Transverse colon (tissue), 4 donors: ENCODE data around the gene ARIH2. TPM values are rescaled to one million over a fixed set of nuclear protein-coding genes. Genes with fewer than 3 reads are reported as not detected.
"Not testable (repeated sequence)": the region's sequence is repeated elsewhere in the genome, so short reads cannot be mapped to it uniquely, and the experiment has no call there.

Experiments
- DNase-seq: peaks from one replicate; pipeline ENCODE4 v3.0.0-alpha.2; 2019
- H3K27ac ChIP-seq, 4 donors: fragments of 200-600 bp; sonication (generic); 2 replicates each; pipeline ENCODE4 v1.5.1; 2016 to 2018; ENCODE audit warnings: inconsistent platforms in 4 of 4
- H3K27me3 ChIP-seq: fragments of 200-600 bp; sonication (generic); 2 replicates; pipeline ENCODE4 v1.5.1; 2017; ENCODE audit warnings: inconsistent platforms
- H3K36me3 ChIP-seq, 4 donors: fragments of 200-600 bp; sonication (generic); 2 replicates each; pipeline ENCODE4 v1.5.1; 2017 to 2019; ENCODE audit warnings: inconsistent platforms in 4 of 4
- H3K4me1 ChIP-seq, 4 donors: fragments of 200-600 bp; sonication (generic); 2 replicates each; pipeline ENCODE4 v1.5.1; 2017 to 2020; ENCODE audit warnings: inconsistent platforms in 4 of 4
- H3K4me3 ChIP-seq, 4 donors: fragments of 200-600 bp; sonication (generic); 1 replicate in 1 of 4; 2 replicates in 3 of 4; pipeline versions ENCODE4 v1.5.1 to v1.6.1; 2017 to 2019; ENCODE audit warnings: inconsistent platforms in 4 of 4
- H3K9me3 ChIP-seq, 2 donors: fragments of 200-600 bp; sonication (generic); 2 replicates each; pipeline ENCODE4 v1.5.1; 2017 to 2019; ENCODE audit warnings: inconsistent platforms in 2 of 2
- EP300 ChIP-seq: sonication (generic); formaldehyde crosslinking; IDR thresholded peaks from one replicate; pipeline ENCODE4 v1.6.1; 2017; ENCODE audit warnings: antibody characterized with exemption, low read depth
- POLR2A ChIP-seq: fragments of 450-650 bp; IDR thresholded peaks from one replicate; pipeline ENCODE4 v1.6.1; 2016; ENCODE audit warnings: antibody characterized with exemption, mild to moderate bottlenecking, moderate library complexity
- POLR2AphosphoS5 ChIP-seq, 3 donors: sonication (generic); formaldehyde crosslinking; IDR thresholded peaks; one replicate each; pipeline ENCODE4 v1.6.1; 2016; ENCODE audit warnings: antibody characterized with exemption in 3 of 3
- WGBS, 2 donors: methylation state at CpG; one replicate each; pipeline ENCODE4 v1.1.5; 2018; ENCODE audit warnings: low coverage in 1 of 2; 5-methylcytosine and 5-hydroxymethylcytosine counted together
- in situ Hi-C, 4 donors: fragments of 200-750 bp; cut with MboI; loops; one replicate each; pipeline versions ENCODE4 v1.15.0 to v1.15.1; 2017; ENCODE audit warnings: low sequenced_read_pairs in 3 of 4, low pct_ligation_motif_present in 1 of 4, low pct_unique_long_range_greater_than_20kb in 1 of 4
- intact Hi-C: fragments of 100-400 bp; cut with DNase I; formaldehyde crosslinking; loops from one replicate; pipeline ENCODE4 v1.15.1; 2023; ENCODE audit warnings: low total_unique reads
- total RNA-seq, 4 donors: library from RNA; depleted of rRNA; stranded (reverse); fragments of >200 nt; gene quantifications; one replicate each; pipeline ENCODE4 v1.1.0, GENCODE V29; 2016
- TF ChIP-seq, protein P1 (sequence below), 5 experiments: fragments of 200-600 bp in 3 of 5; fragments of 450-650 bp in 2 of 5; sonication (generic) in 3 of 5; IDR thresholded peaks; 1 replicate in 2 of 5; 2 replicates in 3 of 5; pipeline ENCODE4 v1.5.1; 2016 to 2017; ENCODE audit warnings: antibody characterized with exemption in 5 of 5, inconsistent platforms in 3 of 5, mild to moderate bottlenecking in 2 of 5, moderate library complexity in 1 of 5

The ARIH2 gene
- total RNA-seq, 4 donors from 2014 or later: 82.6 to 269 (median 115) TPM

DNA sequence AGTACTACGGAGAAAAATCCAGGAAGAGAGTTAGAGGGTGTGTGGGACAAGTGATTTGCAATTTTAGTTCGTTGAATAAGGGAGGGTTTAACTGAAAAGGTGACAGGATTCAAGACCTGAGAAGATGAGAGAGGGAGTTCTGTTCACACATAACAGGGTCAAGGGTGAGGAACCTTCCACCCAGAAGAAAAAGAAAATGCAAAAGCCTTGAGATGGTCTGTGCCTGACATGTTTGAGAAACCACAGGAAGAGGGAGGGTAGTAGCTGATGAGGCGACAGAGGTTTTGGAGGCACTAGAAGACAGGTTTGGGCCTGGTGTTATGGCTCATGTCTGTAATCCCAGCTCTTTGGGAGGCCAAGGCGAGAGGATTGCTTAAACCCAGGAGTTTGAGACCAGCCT is 19.4 kb upstream of the ARIH2 start:
- no peaks in the 10 kb centered on the region for H3K27me3 ChIP-seq
- in situ Hi-C loops (no loop called here), intact Hi-C loops (no loop called here)
- WGBS, 2 donors: 63 to 68% methylated on average over 4 of the region's 4 CpGs
- H3K4me3 ChIP-seq: peak overlapping the region in 3 of 4 donors; percentile 60 to 70 (median 65)
- H3K27ac ChIP-seq: peak overlapping the region; percentile 85 to 92 (median 87)
- H3K36me3 ChIP-seq: no peaks in the 10 kb centered on the region
- peaks cover 8 to 20% (median 16%) of the 10 kb centered on the region in 4 donors for H3K4me1 ChIP-seq
- no peaks in the 10 kb centered on the region for H3K9me3 ChIP-seq
- TF ChIP-seq, protein P1, sequence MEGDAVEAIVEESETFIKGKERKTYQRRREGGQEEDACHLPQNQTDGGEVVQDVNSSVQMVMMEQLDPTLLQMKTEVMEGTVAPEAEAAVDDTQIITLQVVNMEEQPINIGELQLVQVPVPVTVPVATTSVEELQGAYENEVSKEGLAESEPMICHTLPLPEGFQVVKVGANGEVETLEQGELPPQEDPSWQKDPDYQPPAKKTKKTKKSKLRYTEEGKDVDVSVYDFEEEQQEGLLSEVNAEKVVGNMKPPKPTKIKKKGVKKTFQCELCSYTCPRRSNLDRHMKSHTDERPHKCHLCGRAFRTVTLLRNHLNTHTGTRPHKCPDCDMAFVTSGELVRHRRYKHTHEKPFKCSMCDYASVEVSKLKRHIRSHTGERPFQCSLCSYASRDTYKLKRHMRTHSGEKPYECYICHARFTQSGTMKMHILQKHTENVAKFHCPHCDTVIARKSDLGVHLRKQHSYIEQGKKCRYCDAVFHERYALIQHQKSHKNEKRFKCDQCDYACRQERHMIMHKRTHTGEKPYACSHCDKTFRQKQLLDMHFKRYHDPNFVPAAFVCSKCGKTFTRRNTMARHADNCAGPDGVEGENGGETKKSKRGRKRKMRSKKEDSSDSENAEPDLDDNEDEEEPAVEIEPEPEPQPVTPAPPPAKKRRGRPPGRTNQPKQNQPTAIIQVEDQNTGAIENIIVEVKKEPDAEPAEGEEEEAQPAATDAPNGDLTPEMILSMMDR (IDR thresholded peaks at IDR 0.05): no peak
- TF ChIP-seq POLR2A (no peak), POLR2AphosphoS5 (IDR thresholded peaks at IDR 0.05) (no peak), EP300 (no peak)
- DNase-seq: no peak

DNA sequence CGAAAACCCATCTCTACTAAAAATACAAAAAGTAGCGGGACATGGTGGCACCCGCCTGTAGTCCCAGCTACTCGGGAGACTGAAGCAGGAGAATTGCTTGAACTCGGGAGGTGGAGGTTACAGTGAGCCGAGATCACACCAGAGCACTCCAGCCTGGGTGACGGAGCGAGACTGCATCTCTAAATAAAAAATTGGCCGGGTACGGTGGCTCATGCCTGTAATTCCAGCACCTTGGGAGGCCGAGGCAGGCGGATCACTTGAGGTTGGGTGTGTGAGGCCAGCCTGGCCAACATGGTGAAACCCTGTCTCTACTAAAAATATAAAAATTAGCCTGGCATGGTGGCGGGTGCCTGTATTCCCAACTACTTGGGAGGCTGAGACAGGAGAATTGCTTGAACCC is 11.6 kb upstream of the ARIH2 start:
- H3K27me3 ChIP-seq, H3K36me3 ChIP-seq, in situ Hi-C loops, intact Hi-C loops, DNase-seq, H3K9me3 ChIP-seq, H3K27ac ChIP-seq, H3K4me3 ChIP-seq, H3K4me1 ChIP-seq: not testable (repeated sequence)
- WGBS, 2 donors: 91 to 92% methylated on average over 4 to 13 of the region's 13 CpGs

DNA sequence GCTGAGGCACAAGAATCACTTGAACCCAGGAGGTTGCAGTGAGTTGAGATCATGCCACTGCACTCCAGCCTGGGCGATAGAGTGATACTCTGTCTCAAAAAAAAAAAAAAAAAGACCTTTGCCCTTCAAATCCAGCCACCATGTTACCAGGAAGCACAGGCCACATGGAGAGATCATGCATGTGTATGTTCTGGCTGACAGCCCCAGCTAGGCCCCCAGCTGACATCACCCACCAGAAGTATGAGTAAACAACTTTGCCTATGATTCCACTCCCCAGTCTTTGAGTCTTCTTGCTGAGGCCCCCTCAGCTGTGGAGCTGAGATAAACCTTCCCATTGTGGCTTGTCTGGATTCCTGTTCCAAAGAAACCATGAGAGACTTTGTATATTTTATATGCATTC is 3.3 kb upstream of the ARIH2 start:
- in situ Hi-C loops (no loop called here), intact Hi-C loops (no loop called here)
- TF ChIP-seq POLR2AphosphoS5 (IDR thresholded peaks at IDR 0.05): no peak
- TF ChIP-seq, protein P1 (IDR thresholded peaks at IDR 0.05): no peak
- TF ChIP-seq POLR2A: no peak
- TF ChIP-seq EP300: no peak
- no peak overlapping the region for H3K4me3 ChIP-seq
- 74% methylated on average over 1 of the region's 1 CpG; no CpG with 5 or more reads in 1 of the 2 donors for WGBS, 2 donors
- H3K27ac ChIP-seq: no peak overlapping the region
- no peaks in the 10 kb centered on the region for H3K36me3 ChIP-seq
- H3K4me1 ChIP-seq: peaks cover 7 to 21% (median 16%) of the 10 kb centered on the region in 4 donors
- H3K9me3 ChIP-seq: no peaks in the 10 kb centered on the region
- no peak for DNase-seq
- H3K27me3 ChIP-seq: no peaks in the 10 kb centered on the region

DNA sequence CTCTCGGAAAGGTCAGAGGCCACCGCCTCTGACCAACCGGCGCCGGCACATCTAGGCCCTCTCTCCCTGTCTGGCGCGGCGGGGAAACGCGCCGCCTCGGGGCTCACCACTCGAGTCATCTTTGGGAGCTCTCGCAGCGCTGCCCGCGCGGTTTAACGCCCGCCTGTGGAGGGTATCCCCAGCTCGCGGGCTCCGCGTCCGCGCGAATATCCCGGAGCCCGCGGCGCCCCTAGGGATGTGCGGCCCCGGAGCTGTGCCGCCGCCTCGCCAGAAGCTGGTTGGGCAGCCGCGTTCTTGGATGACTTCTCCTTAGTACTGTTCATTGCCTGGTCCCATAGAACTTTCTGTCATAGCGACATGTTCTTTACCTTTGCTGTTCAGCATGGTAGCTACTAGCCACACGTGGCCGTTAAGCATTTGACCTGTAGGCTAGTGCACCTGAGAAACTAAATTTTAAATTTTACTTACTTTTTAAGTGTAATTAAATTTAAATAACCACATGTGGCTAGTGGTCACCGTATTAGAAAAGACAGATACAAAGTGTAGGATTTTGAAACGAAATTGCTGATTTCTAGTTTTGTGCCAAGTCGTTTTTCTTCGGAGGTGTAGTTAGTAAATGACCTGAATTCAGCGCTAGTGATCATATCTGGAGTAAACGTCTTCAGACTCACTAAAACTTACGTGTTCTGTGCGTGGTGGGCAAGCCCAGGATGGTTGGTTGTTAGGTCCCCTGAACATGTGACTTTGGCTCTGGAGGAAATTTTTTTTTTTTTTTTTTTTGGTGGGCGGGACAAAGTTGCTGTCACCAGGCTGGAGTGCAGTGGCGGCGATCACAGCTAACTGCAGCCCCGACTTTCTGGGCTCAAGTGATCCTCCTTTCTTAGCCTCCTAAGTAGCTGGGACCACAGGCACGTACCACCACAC is 835 bp downstream of the ARIH2 start:
- Histone ChIP-seq H3K4me1 (peaks cover 7 to 35% (median 25%) of the 10 kb centered on the region in 4 donors), H3K9me3 (no peaks in the 10 kb centered on the region), H3K27me3 (no peaks in the 10 kb centered on the region), H3K27ac (peak overlapping the region; percentile 95 to 100 (median 99)), H3K4me3 (peak overlapping the region; percentile 85 to 99 (median 92)), H3K36me3 (peaks cover 0 to 22% (median 5%) of the 10 kb centered on the region in 4 donors)
- DNase-seq: peak; percentile 25
- in situ Hi-C loops: no loop called here
- TF ChIP-seq EP300 (no peak), POLR2AphosphoS5 (IDR thresholded peaks at IDR 0.05) (no peak), POLR2A (no peak)
- TF ChIP-seq, protein P1 (IDR thresholded peaks at IDR 0.05): peak in 1 of 5 experiments; percentile 7
- intact Hi-C loops: no loop called here
- 0 to 1% methylated on average over 14 to 45 of the region's 54 CpGs for WGBS, 2 donors
